Endothelial cell of coronary artery (primary cell): Measurements from ENCODE around the gene PRR5. TPM values are rescaled to one million over a fixed set of nuclear protein-coding genes. Genes with fewer than 3 reads are reported as not detected.

Source experiments
- total RNA-seq: library from RNA; depleted of rRNA; stranded (reverse); fragments of >200 nt; gene quantifications from 2 replicates; pipeline ENCODE4 v1.2.3, GENCODE V29; 2014

The PRR5 gene
- 0.47 and 2.2 TPM in 2 replicates for total RNA-seq

GRCh38 chr22:44701824-44702478 is at the start of gene PRR5:
PRR5 (plus strand) TSS chr22:44702204; CDS start chr22:44702475, 271 bp downstream.

GRCh38 chr22:44752285-44753188 is 50.5 kb downstream of the PRR5 start, which contains the start of gene ARHGAP8:
ARHGAP8 (plus strand) TSS chr22:44752575; CDS start chr22:44786528, 33,953 bp downstream.

Other genes with a start within 250 kb of the PRR5 start
- 14.5 and 17.0 TPM in 2 replicates for gene RTL6, start 204.0 kb upstream of the PRR5 start, total RNA-seq
- not detected in 2 replicates for gene ARHGAP8, start 50.4 kb downstream of the PRR5 start, total RNA-seq